ENCODE results near the gene EPS8L2. TPM values are rescaled to one million over a fixed set of nuclear protein-coding genes. Genes with fewer than 3 reads are reported as not detected.

EPS8L2 gene
- total and polyA plus RNA-seq, 4 experiments from 2014 or later: 15.4 to 19.5 (median 17.6) TPM

- H3K9me3 Mint-ChIP-seq: no peaks in the 10 kb centered on the region
- DNase-seq: no peak
- CTCF ChIA-PET (ENCODE audit: partially characterized antibody): interaction anchor here (0.9 kb wide), 1 partner anchor 10 kb away, joined by 3 read pairs; no protein-coding TSS in a partner anchor
- H3K27me3 Mint-ChIP-seq: no peaks in the 10 kb centered on the region
- intact Hi-C loops (cut with micrococcal nuclease): no loop called here
- H3K9me3 ChIP-seq (ENCODE audit: control insufficient read depth in 1 of 2, low read length in 2 of 2): no peaks in the 10 kb centered on the region
- H3K4me1 Mint-ChIP-seq: peaks cover 3 to 29% (median 9%) of the 10 kb centered on the region in 4 donors
- peaks cover 14% of the 10 kb centered on the region for H3K36me3 ChIP-seq (ENCODE audit: insufficient read depth, low read length)
- H3K27ac ChIP-seq (ENCODE audit: low read depth, low read length): no peak overlapping the region
- no peak overlapping the region for H3K27ac Mint-ChIP-seq
- H3K4me3 Mint-ChIP-seq: no peak overlapping the region
- H3K27me3 ChIP-seq (ENCODE audit: insufficient read depth, low read length): no peaks in the 10 kb centered on the region
- no peak overlapping the region for H3K4me3 ChIP-seq (ENCODE audit: low read length in 2 of 2)
- peaks cover 26% of the 10 kb centered on the region for H3K4me1 ChIP-seq (ENCODE audit: insufficient read depth, low read length)
- peaks cover 0 to 15% of the 10 kb centered on the region in 2 donors for H3K36me3 Mint-ChIP-seq
- POLR2A ChIA-PET (ENCODE audit: partially characterized antibody): no interaction called here
Observed at GRCh38 chr11:773425-773824, 67.4 kb downstream of the EPS8L2 start.

GRCh38 chr11:773830-774229 is 67.8 kb downstream of the EPS8L2 start:
- no peak overlapping the region for H3K4me3 Mint-ChIP-seq
- peaks cover 30% of the 10 kb centered on the region for H3K4me1 ChIP-seq (ENCODE audit: insufficient read depth, low read length)
- H3K4me1 Mint-ChIP-seq: peaks cover 3 to 31% (median 9%) of the 10 kb centered on the region in 4 donors
- no peaks in the 10 kb centered on the region for H3K9me3 Mint-ChIP-seq
- no peak overlapping the region for H3K27ac ChIP-seq (ENCODE audit: low read depth, low read length)
- no peaks in the 10 kb centered on the region for H3K9me3 ChIP-seq (ENCODE audit: control insufficient read depth in 1 of 2, low read length in 2 of 2)
- H3K27ac Mint-ChIP-seq: no peak overlapping the region
- H3K27me3 Mint-ChIP-seq: no peaks in the 10 kb centered on the region
- intact Hi-C loops (cut with micrococcal nuclease): no loop called here
- no peaks in the 10 kb centered on the region for H3K27me3 ChIP-seq (ENCODE audit: insufficient read depth, low read length)
- no peak overlapping the region for H3K4me3 ChIP-seq (ENCODE audit: low read length in 2 of 2)
- no peak for DNase-seq
- ChIA-PET CTCF (ENCODE audit: partially characterized antibody) (interaction anchor here (0.9 kb wide), 1 partner anchor 10 kb away, joined by 3 read pairs; no protein-coding TSS in a partner anchor), POLR2A (ENCODE audit: partially characterized antibody) (no interaction called here)
- H3K36me3 ChIP-seq (ENCODE audit: insufficient read depth, low read length): peaks cover 14% of the 10 kb centered on the region
- peaks cover 0 to 15% of the 10 kb centered on the region in 2 donors for H3K36me3 Mint-ChIP-seq

GRCh38 chr11:774873-775592 is 69.0 kb downstream of the EPS8L2 start:
- no peak overlapping the region for H3K27ac ChIP-seq (ENCODE audit: low read depth, low read length)
- H3K9me3 ChIP-seq (ENCODE audit: control insufficient read depth in 1 of 2, low read length in 2 of 2): no peaks in the 10 kb centered on the region
- Mint-ChIP-seq H3K4me1 (peaks cover 3 to 31% (median 9%) of the 10 kb centered on the region in 4 donors), H3K27me3 (no peaks in the 10 kb centered on the region), H3K9me3 (peaks cover 0 to 2% (median 0%) of the 10 kb centered on the region in 8 donors), H3K27ac (peak overlapping the region in 3 of 7 donors; percentile 6 to 79 (median 59)), H3K4me3 (peak overlapping the region; percentile 40 to 80 (median 72)), H3K36me3 (peaks cover 0 to 12% of the 10 kb centered on the region in 2 donors)
- POLR2A ChIA-PET (ENCODE audit: partially characterized antibody): interaction anchor here (0.7 to 3.6 kb wide), 3 partner anchors 19 to 44 kb away, joined by 3 to 23 read pairs (median 3); partner anchors contain the start of gene SLC25A22
- intact Hi-C loops (cut with micrococcal nuclease): no loop called here
- H3K4me3 ChIP-seq (ENCODE audit: low read length in 2 of 2): no peak overlapping the region
- H3K27me3 ChIP-seq (ENCODE audit: insufficient read depth, low read length): no peaks in the 10 kb centered on the region
- DNase-seq: no peak
- peaks cover 14% of the 10 kb centered on the region for H3K36me3 ChIP-seq (ENCODE audit: insufficient read depth, low read length)
- H3K4me1 ChIP-seq (ENCODE audit: insufficient read depth, low read length): peaks cover 32% of the 10 kb centered on the region
- CTCF ChIA-PET (ENCODE audit: partially characterized antibody): interaction anchor here (2.3 to 2.4 kb wide), 2 partner anchors 9 to 11 kb away, joined by 6 to 7 read pairs; no protein-coding TSS in a partner anchor

DNA sequence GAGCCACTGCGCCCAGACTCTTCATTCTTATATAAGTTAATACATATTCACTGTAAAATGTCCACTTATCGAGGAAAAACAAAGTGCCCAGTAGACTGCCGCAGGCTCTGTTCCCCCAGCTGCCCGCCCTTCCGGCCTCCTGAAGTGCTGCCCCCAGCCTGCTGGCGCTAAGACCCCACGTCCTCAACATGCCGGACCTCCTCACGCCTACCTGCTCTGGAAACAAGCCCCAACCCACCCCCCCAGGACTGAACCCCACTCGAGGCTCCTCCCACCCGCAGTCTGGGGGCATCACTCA is 70.2 kb downstream of the EPS8L2 start:
- peaks cover 3 to 36% (median 9%) of the 10 kb centered on the region in 4 donors for H3K4me1 Mint-ChIP-seq
- H3K27ac ChIP-seq (ENCODE audit: low read depth, low read length): peak overlapping the region; percentile 40
- no peak for DNase-seq
- intact Hi-C loops (cut with micrococcal nuclease): loop anchor here (2.0 kb wide), 1 partner anchor 29 kb away; the partner anchor contains the start of gene TALDO1
- POLR2A ChIA-PET (ENCODE audit: partially characterized antibody): interaction anchor here (0.8 to 3.6 kb wide), 8 partner anchors 11 to 164 kb away, joined by 3 to 23 read pairs (median 4); partner anchors contain the start of genes PIDD1, SLC25A22, TALDO1 and TMEM80
- CTCF ChIA-PET (ENCODE audit: partially characterized antibody): interaction anchor here (1.4 to 2.4 kb wide), 3 partner anchors 9 to 13 kb away, joined by 6 to 8 read pairs (median 7); no protein-coding TSS in a partner anchor
- H3K4me1 ChIP-seq (ENCODE audit: insufficient read depth, low read length): peaks cover 32% of the 10 kb centered on the region
- peaks cover 0 to 5% of the 10 kb centered on the region in 2 donors for H3K36me3 Mint-ChIP-seq
- peak overlapping the region in 6 of 7 donors; percentile 57 to 88 (median 74) for H3K27ac Mint-ChIP-seq
- H3K9me3 Mint-ChIP-seq: peaks cover 0 to 2% (median 0%) of the 10 kb centered on the region in 8 donors
- H3K27me3 Mint-ChIP-seq: no peaks in the 10 kb centered on the region
- H3K9me3 ChIP-seq (ENCODE audit: control insufficient read depth in 1 of 2, low read length in 2 of 2): no peaks in the 10 kb centered on the region
- no peaks in the 10 kb centered on the region for H3K27me3 ChIP-seq (ENCODE audit: insufficient read depth, low read length)
- H3K4me3 ChIP-seq (ENCODE audit: low read length in 2 of 2): peak overlapping the region; percentile 29 to 52
- H3K36me3 ChIP-seq (ENCODE audit: insufficient read depth, low read length): peaks cover 7% of the 10 kb centered on the region
- peak overlapping the region; percentile 74 to 83 (median 78) for H3K4me3 Mint-ChIP-seq

- Mint-ChIP-seq H3K4me1 (peaks cover 3 to 36% (median 9%) of the 10 kb centered on the region in 4 donors), H3K27ac (peak overlapping the region in 6 of 7 donors; percentile 60 to 84 (median 71)), H3K36me3 (peaks cover 0 to 5% of the 10 kb centered on the region in 2 donors), H3K4me3 (peak overlapping the region; percentile 74 to 83 (median 78)), H3K9me3 (peaks cover 0 to 2% (median 0%) of the 10 kb centered on the region in 8 donors), H3K27me3 (no peaks in the 10 kb centered on the region)
- no peaks in the 10 kb centered on the region for H3K27me3 ChIP-seq (ENCODE audit: insufficient read depth, low read length)
- peak overlapping the region; percentile 29 to 76 for H3K4me3 ChIP-seq (ENCODE audit: low read length in 2 of 2)
- CTCF ChIA-PET (ENCODE audit: partially characterized antibody): interaction anchor here (1.4 to 2.4 kb wide), 3 partner anchors 9 to 13 kb away, joined by 6 to 8 read pairs (median 7); no protein-coding TSS in a partner anchor
- intact Hi-C loops (cut with micrococcal nuclease): loop anchor here (1.0 to 2.0 kb wide), 3 partner anchors 22 to 33 kb away; partner anchors contain the start of genes RPLP2, SLC25A22 and TALDO1
- peaks cover 32% of the 10 kb centered on the region for H3K4me1 ChIP-seq (ENCODE audit: insufficient read depth, low read length)
- H3K27ac ChIP-seq (ENCODE audit: low read depth, low read length): peak overlapping the region; percentile 67
- POLR2A ChIA-PET (ENCODE audit: partially characterized antibody): interaction anchor here (0.8 to 3.6 kb wide), 9 partner anchors 11 to 164 kb away, joined by 3 to 23 read pairs (median 5); partner anchors contain the start of genes PIDD1, PNPLA2, RPLP2 and SLC25A22
- peak in 1 of 5 donors; percentile 18 for DNase-seq
- no peaks in the 10 kb centered on the region for H3K9me3 ChIP-seq (ENCODE audit: control insufficient read depth in 1 of 2, low read length in 2 of 2)
- H3K36me3 ChIP-seq (ENCODE audit: insufficient read depth, low read length): peaks cover 7% of the 10 kb centered on the region
Observed at GRCh38 chr11:776561-777287, 70.7 kb downstream of the EPS8L2 start.

Measured in CD4-positive, alpha-beta memory T cell (primary cell).